WTC11 (cell line): Measurements from ENCODE around the gene ARHGEF28. TPM values are rescaled to one million over a fixed set of nuclear protein-coding genes. Genes with fewer than 3 reads are reported as not detected.

Experiments used
- ATAC-seq: fragments of 200-7000 bp; cut with Tn5 transposase; 2 replicates; pipeline ENCODE4 v1.10.0; 2021; ENCODE audit warnings: mild to moderate bottlenecking, moderate library complexity
- CTCF ChIA-PET: fragments of 300-600 bp; sonication (Branson Sonifier 250); formaldehyde crosslinking; loops from one replicate; lab custom pipeline; 2021; ENCODE audit warnings: antibody characterized with exemption; lab: Charles Lee
- POLR2A ChIA-PET: fragments of 350-600 bp; sonication (Branson Sonifier 250); formaldehyde crosslinking; loops from one replicate; lab custom pipeline; 2021; ENCODE audit warnings: antibody characterized with exemption; lab: Charles Lee
- DNase-seq: peaks from one replicate; pipeline ENCODE4 v3.0.0; 2021; ENCODE audit warnings: low spot score
- H3K27ac Mint-ChIP-seq: 2 replicates; pipeline ENCODE4 v1.8.0; 2021; ENCODE audit warnings: mixed read lengths
- H3K27me3 Mint-ChIP-seq: 2 replicates; pipeline ENCODE4 v1.8.0; 2021; ENCODE audit warnings: low read depth, mild to moderate bottlenecking, moderate library complexity, mixed read lengths
- H3K36me3 Mint-ChIP-seq: 2 replicates; pipeline ENCODE4 v1.8.0; 2021; ENCODE audit warnings: mixed read lengths
- H3K4me1 Mint-ChIP-seq: 2 replicates; pipeline ENCODE4 v1.8.0; 2022; ENCODE audit warnings: mixed read lengths
- H3K4me3 Mint-ChIP-seq: 2 replicates; pipeline ENCODE4 v1.8.0; 2021; ENCODE audit warnings: mild to moderate bottlenecking, moderate library complexity, mixed read lengths
- H3K9me3 Mint-ChIP-seq: 2 replicates; pipeline ENCODE4 v1.8.0; 2021; ENCODE audit warnings: mixed read lengths
- ARID4B ChIP-seq: sonication (generic); formaldehyde crosslinking; IDR thresholded peaks from 2 replicates; pipeline ENCODE4 v1.8.0; 2023; ENCODE audit warnings: missing genetic modification reagents, mild to moderate bottlenecking, borderline replicate concordance
- CTCF ChIP-seq: fragments of 200-600 bp; IDR thresholded peaks from 2 replicates; pipeline ENCODE4 v1.8.0; 2022; ENCODE audit warnings: antibody characterized with exemption
- FOXJ3 ChIP-seq: sonication (generic); formaldehyde crosslinking; IDR thresholded peaks from 2 replicates; pipeline ENCODE4 v1.9.0; 2021; ENCODE audit warnings: missing genetic modification reagents, mild to moderate bottlenecking, borderline replicate concordance
- IRF1 ChIP-seq: sonication (generic); formaldehyde crosslinking; IDR thresholded peaks from 2 replicates; pipeline ENCODE4 v1.8.0; 2023; ENCODE audit warnings: missing genetic modification reagents
- MAX ChIP-seq: sonication (generic); formaldehyde crosslinking; IDR thresholded peaks from 2 replicates; pipeline ENCODE4 v1.8.0; 2022; ENCODE audit warnings: mild to moderate bottlenecking, missing genetic modification reagents
- MLX ChIP-seq: sonication (generic); formaldehyde crosslinking; IDR thresholded peaks from 2 replicates; pipeline ENCODE4 v1.8.1; 2023; ENCODE audit warnings: mild to moderate bottlenecking, missing genetic modification reagents, moderate library complexity
- MXD4 ChIP-seq: fragments of 250-450 bp; sonication (Bioruptor Pico); IDR thresholded peaks from 2 replicates; pipeline ENCODE4 v1.8.0; 2021; ENCODE audit warnings: mild to moderate bottlenecking, moderate library complexity, borderline replicate concordance
- NFATC4 ChIP-seq: fragments of 250-450 bp; sonication (Bioruptor Pico); IDR thresholded peaks from 2 replicates; pipeline ENCODE4 v1.9.0; 2021; ENCODE audit warnings: mild to moderate bottlenecking
- PRDM15 ChIP-seq: sonication (generic); formaldehyde crosslinking; IDR thresholded peaks from 2 replicates; pipeline ENCODE4 v1.8.0; 2022; ENCODE audit warnings: missing genetic modification reagents
- PREB ChIP-seq: sonication (generic); formaldehyde crosslinking; IDR thresholded peaks from 2 replicates; pipeline ENCODE4 v1.8.1; 2022; ENCODE audit warnings: mild to moderate bottlenecking, missing genetic modification reagents, moderate library complexity, borderline replicate concordance
- PRRX2 ChIP-seq: fragments of 250-450 bp; sonication (Bioruptor Pico); IDR thresholded peaks from 2 replicates; pipeline ENCODE4 v1.8.0; 2021; ENCODE audit warnings: mild to moderate bottlenecking
- SP1 ChIP-seq: sonication (generic); formaldehyde crosslinking; conservative IDR thresholded peaks from 2 replicates; pipeline ENCODE4 v1.8.1; 2022; ENCODE audit warnings: missing genetic modification reagents
- TP53 ChIP-seq: sonication (generic); formaldehyde crosslinking; IDR thresholded peaks from 2 replicates; pipeline ENCODE4 v1.8.1; 2023; ENCODE audit warnings: mild to moderate bottlenecking, missing genetic modification reagents
- USF1 ChIP-seq: sonication (generic); formaldehyde crosslinking; IDR thresholded peaks from 2 replicates; pipeline ENCODE4 v1.8.0; 2022; ENCODE audit warnings: mild to moderate bottlenecking, missing genetic modification reagents
- ZNF232 ChIP-seq: sonication (generic); formaldehyde crosslinking; IDR thresholded peaks from 2 replicates; pipeline ENCODE4 v1.8.0; 2022; ENCODE audit warnings: mild to moderate bottlenecking, missing genetic modification reagents
- ZNF281 ChIP-seq: sonication (generic); formaldehyde crosslinking; IDR thresholded peaks from 2 replicates; pipeline ENCODE4 v1.8.0; 2023; ENCODE audit warnings: mild to moderate bottlenecking, missing genetic modification reagents
- ZNF416 ChIP-seq: fragments of 250-450 bp; sonication (Bioruptor Pico); IDR thresholded peaks from 2 replicates; pipeline ENCODE4 v1.9.0; 2021; ENCODE audit warnings: mild to moderate bottlenecking, inconsistent platforms
- ZNF423 ChIP-seq: fragments of 250-450 bp; sonication (Bioruptor Pico); IDR thresholded peaks from 2 replicates; pipeline ENCODE4 v2.1.2; 2022; ENCODE audit warnings: mild to moderate bottlenecking, moderate library complexity
- ZNF512 ChIP-seq: sonication (generic); formaldehyde crosslinking; IDR thresholded peaks from 2 replicates; pipeline ENCODE4 v1.8.1; 2022; ENCODE audit warnings: missing genetic modification reagents, borderline replicate concordance
- total RNA-seq: library from RNA; stranded (reverse); gene quantifications from 3 replicates; pipeline ENCODE4 v1.2.3, GENCODE V29; 2021

ARHGEF28 gene
- total RNA-seq, 1 experiment from 2014 or later, result 0.96 TPM

GRCh38 chr5:73799401-73799972 is 173.5 kb downstream of the ARHGEF28 start:
- POLR2A ChIA-PET, result no interaction called here
- Mint-ChIP-seq H3K27me3 (no peaks in the 10 kb centered on the region), H3K36me3 (no peaks in the 10 kb centered on the region), H3K4me1 (peaks cover 6% of the 10 kb centered on the region), H3K9me3 (no peaks in the 10 kb centered on the region), H3K27ac (no peak overlapping the region), H3K4me3 (no peak overlapping the region)
- DNase-seq (no peak), ATAC-seq (no peak)
- CTCF ChIA-PET, result no interaction called here
- no peak for TF ChIP-seq ZNF281
- no peak for TF ChIP-seq PRDM15 (CRISPR knock-in tag)
- no peak for TF ChIP-seq FOXJ3 (CRISPR knock-in tag)
- no peak for TF ChIP-seq ZNF423 (CRISPR knock-in tag)
- no peak for TF ChIP-seq PREB (CRISPR knock-in tag)
- no peak for TF ChIP-seq ZNF232 (CRISPR knock-in tag)
- no peak for TF ChIP-seq ARID4B (CRISPR knock-in tag)
- TF ChIP-seq MXD4 (CRISPR knock-in tag), result no peak
- no peak for TF ChIP-seq ZNF512 (CRISPR knock-in tag)
- TF ChIP-seq MLX, result no peak
- no peak for TF ChIP-seq USF1
- no peak for TF ChIP-seq IRF1
- no peak for TF ChIP-seq TP53 (CRISPR knock-in tag)
- TF ChIP-seq SP1 (CRISPR knock-in tag), result no peak
- TF ChIP-seq MAX (CRISPR knock-in tag), result no peak
- TF ChIP-seq PRRX2, result no peak
- no peak for TF ChIP-seq ZNF416 (CRISPR knock-in tag)
- no peak for TF ChIP-seq CTCF
- no peak for TF ChIP-seq NFATC4
